ENCODE results near the gene TTBK1. TPM values are rescaled to one million over a fixed set of nuclear protein-coding genes. Genes with fewer than 3 reads are reported as not detected.

Gene TTBK1
- polyA plus RNA-seq, 1 donor from 2014 or later, result 4.2 TPM

- H3F3A ChIP-seq (ENCODE audit: insufficient read depth, low read length, poor library complexity, severe bottlenecking), result no peaks in the 10 kb centered on the region
- H2AFZ ChIP-seq (ENCODE audit: low read depth, low read length), result no peak overlapping the region
- no peak overlapping the region for H3K27ac ChIP-seq (ENCODE audit: low read length)
- H4K20me1 ChIP-seq (ENCODE audit: insufficient read depth), result peaks cover 5% of the 10 kb centered on the region
- no peak overlapping the region for H3K9ac ChIP-seq (ENCODE audit: low read length)
- H3K4me2 ChIP-seq (ENCODE audit: low read length), result no peak overlapping the region
- no peaks in the 10 kb centered on the region for H3K9me2 ChIP-seq (ENCODE audit: insufficient read depth, low read length)
- H3K79me2 ChIP-seq (replicated peaks; ENCODE audit: insufficient read depth, low read length), result no peaks in the 10 kb centered on the region
- no peaks in the 10 kb centered on the region for H3K36me3 ChIP-seq (ENCODE audit: insufficient read depth, low read length)
- H3K27me3 ChIP-seq (ENCODE audit: insufficient read depth, low read depth, low read length), result peaks cover 21% of the 10 kb centered on the region
- no peaks in the 10 kb centered on the region for H3K9me3 ChIP-seq (ENCODE audit: low read length)
- H3K4me3 ChIP-seq (ENCODE audit: low read length), result no peak overlapping the region
- no peak for TF ChIP-seq SMC3 (conservative IDR thresholded peaks at IDR 0.05; ENCODE audit: poor library complexity)
- TF ChIP-seq, protein P1, sequence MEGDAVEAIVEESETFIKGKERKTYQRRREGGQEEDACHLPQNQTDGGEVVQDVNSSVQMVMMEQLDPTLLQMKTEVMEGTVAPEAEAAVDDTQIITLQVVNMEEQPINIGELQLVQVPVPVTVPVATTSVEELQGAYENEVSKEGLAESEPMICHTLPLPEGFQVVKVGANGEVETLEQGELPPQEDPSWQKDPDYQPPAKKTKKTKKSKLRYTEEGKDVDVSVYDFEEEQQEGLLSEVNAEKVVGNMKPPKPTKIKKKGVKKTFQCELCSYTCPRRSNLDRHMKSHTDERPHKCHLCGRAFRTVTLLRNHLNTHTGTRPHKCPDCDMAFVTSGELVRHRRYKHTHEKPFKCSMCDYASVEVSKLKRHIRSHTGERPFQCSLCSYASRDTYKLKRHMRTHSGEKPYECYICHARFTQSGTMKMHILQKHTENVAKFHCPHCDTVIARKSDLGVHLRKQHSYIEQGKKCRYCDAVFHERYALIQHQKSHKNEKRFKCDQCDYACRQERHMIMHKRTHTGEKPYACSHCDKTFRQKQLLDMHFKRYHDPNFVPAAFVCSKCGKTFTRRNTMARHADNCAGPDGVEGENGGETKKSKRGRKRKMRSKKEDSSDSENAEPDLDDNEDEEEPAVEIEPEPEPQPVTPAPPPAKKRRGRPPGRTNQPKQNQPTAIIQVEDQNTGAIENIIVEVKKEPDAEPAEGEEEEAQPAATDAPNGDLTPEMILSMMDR (IDR thresholded peaks at IDR 0.05; ENCODE audit: poor library complexity, severe bottlenecking), result no peak
- TF ChIP-seq EZH2 (IDR thresholded peaks at IDR 0.05; ENCODE audit: borderline replicate concordance, insufficient read depth, low read length, poor library complexity, severe bottlenecking), result no peak
- TF ChIP-seq, protein P2, sequence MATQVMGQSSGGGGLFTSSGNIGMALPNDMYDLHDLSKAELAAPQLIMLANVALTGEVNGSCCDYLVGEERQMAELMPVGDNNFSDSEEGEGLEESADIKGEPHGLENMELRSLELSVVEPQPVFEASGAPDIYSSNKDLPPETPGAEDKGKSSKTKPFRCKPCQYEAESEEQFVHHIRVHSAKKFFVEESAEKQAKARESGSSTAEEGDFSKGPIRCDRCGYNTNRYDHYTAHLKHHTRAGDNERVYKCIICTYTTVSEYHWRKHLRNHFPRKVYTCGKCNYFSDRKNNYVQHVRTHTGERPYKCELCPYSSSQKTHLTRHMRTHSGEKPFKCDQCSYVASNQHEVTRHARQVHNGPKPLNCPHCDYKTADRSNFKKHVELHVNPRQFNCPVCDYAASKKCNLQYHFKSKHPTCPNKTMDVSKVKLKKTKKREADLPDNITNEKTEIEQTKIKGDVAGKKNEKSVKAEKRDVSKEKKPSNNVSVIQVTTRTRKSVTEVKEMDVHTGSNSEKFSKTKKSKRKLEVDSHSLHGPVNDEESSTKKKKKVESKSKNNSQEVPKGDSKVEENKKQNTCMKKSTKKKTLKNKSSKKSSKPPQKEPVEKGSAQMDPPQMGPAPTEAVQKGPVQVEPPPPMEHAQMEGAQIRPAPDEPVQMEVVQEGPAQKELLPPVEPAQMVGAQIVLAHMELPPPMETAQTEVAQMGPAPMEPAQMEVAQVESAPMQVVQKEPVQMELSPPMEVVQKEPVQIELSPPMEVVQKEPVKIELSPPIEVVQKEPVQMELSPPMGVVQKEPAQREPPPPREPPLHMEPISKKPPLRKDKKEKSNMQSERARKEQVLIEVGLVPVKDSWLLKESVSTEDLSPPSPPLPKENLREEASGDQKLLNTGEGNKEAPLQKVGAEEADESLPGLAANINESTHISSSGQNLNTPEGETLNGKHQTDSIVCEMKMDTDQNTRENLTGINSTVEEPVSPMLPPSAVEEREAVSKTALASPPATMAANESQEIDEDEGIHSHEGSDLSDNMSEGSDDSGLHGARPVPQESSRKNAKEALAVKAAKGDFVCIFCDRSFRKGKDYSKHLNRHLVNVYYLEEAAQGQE (IDR thresholded peaks at IDR 0.05; ENCODE audit: borderline replicate concordance), result no peak
- no peak for TF ChIP-seq POLR2AphosphoS5 (IDR thresholded peaks at IDR 0.05)
- TF ChIP-seq EP300 (conservative IDR thresholded peaks at IDR 0.05; ENCODE audit: poor library complexity, severe bottlenecking), result no peak
- TF ChIP-seq MXI1 (conservative IDR thresholded peaks at IDR 0.05; ENCODE audit: poor library complexity, severe bottlenecking), result no peak
- no peak for TF ChIP-seq TAF1 (IDR thresholded peaks at IDR 0.05; ENCODE audit: low read depth)
- TF ChIP-seq RAD21 (conservative IDR thresholded peaks at IDR 0.05), result no peak
Measured at GRCh38 chr6:43271944-43272343, 28.7 kb downstream of the TTBK1 start.

GRCh38 chr6:43273707-43274106 is 30.4 kb downstream of the TTBK1 start:
- Histone ChIP-seq H3K79me2 (replicated peaks; ENCODE audit: insufficient read depth, low read length) (no peaks in the 10 kb centered on the region), H3K4me2 (ENCODE audit: low read length) (no peak overlapping the region), H3K27me3 (ENCODE audit: insufficient read depth, low read depth, low read length) (peaks cover 21% of the 10 kb centered on the region), H3K9me2 (ENCODE audit: insufficient read depth, low read length) (no peaks in the 10 kb centered on the region), H3K27ac (ENCODE audit: low read length) (no peak overlapping the region), H3F3A (ENCODE audit: insufficient read depth, low read length, poor library complexity, severe bottlenecking) (no peaks in the 10 kb centered on the region), H3K4me3 (ENCODE audit: low read length) (no peak overlapping the region), H3K9me3 (ENCODE audit: low read length) (no peaks in the 10 kb centered on the region), H4K20me1 (ENCODE audit: insufficient read depth) (peaks cover 5% of the 10 kb centered on the region), H2AFZ (ENCODE audit: low read depth, low read length) (no peak overlapping the region), H3K9ac (ENCODE audit: low read length) (no peak overlapping the region), H3K36me3 (ENCODE audit: insufficient read depth, low read length) (no peaks in the 10 kb centered on the region)
- TF ChIP-seq SMC3 (conservative IDR thresholded peaks at IDR 0.05; ENCODE audit: poor library complexity) (no peak), EZH2 (IDR thresholded peaks at IDR 0.05; ENCODE audit: borderline replicate concordance, insufficient read depth, low read length, poor library complexity, severe bottlenecking) (no peak), POLR2AphosphoS5 (IDR thresholded peaks at IDR 0.05) (no peak), MXI1 (conservative IDR thresholded peaks at IDR 0.05; ENCODE audit: poor library complexity, severe bottlenecking) (no peak), TAF1 (IDR thresholded peaks at IDR 0.05; ENCODE audit: low read depth) (no peak)
- TF ChIP-seq, protein P1 (IDR thresholded peaks at IDR 0.05; ENCODE audit: poor library complexity, severe bottlenecking), result no peak
- TF ChIP-seq, protein P2 (IDR thresholded peaks at IDR 0.05; ENCODE audit: borderline replicate concordance), result no peak

Measured in neural cell (in vitro differentiated cells).